ENCODE results near the gene HSPB9. TPM values are rescaled to one million over a fixed set of nuclear protein-coding genes. Genes with fewer than 3 reads are reported as not detected.
A peak's percentile ranks its signal among the peaks of the same experiment; 100 is the strongest.

Gene HSPB9
- total RNA-seq, 2 donors from 2014 or later: 0.18 to 1.2 TPM

DNA sequence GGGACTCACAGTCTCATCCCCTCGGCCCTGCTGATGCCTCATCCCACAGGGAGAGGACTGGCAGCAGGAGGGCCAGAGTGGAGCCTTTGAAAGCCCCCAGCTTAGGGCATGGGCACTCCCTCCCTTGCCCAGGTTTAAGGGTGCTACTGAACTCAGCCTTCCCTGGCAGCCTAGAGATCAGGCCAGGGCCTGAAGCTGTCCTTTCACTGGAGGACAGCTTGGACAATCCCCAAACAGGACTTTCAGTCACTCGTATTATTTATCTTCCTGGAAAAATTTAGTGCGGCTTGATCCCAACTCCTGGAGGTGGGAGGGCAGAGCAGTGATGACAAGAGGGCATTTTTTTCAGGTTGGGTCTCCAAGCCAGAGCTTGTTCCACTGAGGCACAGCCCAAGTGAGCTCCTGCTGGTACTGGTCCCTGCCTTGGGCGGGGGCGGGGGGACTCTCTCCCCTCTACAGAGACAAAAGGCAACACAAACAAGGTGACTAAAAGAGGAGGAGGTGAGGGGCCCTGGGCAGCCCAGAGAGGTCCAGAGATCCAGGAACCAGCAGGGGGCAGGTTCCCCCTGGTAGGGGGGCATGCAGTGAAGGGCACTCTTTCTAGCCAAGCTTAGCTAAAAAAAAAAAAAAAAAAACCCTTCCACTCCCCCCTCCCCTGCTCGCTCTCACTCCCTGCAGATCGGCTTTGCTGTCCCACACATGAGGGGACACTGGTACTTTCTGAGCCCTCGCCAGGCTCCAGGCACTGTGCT lies 26.1 kb upstream of the HSPB9 start:
- no peak for DNase-seq (ENCODE audit: low spot score)
- H3K27ac ChIP-seq: no peak overlapping the region
- H3K4me1 ChIP-seq (replicated peaks): no peaks in the 10 kb centered on the region
- H3K9me3 ChIP-seq: no peaks in the 10 kb centered on the region
- intact Hi-C loops (cut with DNase I): no loop called here
- no peak overlapping the region for H3K4me3 ChIP-seq
- H3K27me3 ChIP-seq (replicated peaks; ENCODE audit: insufficient read depth): no peaks in the 10 kb centered on the region
- no peak for TF ChIP-seq POLR2AphosphoS5 (IDR thresholded peaks at IDR 0.05)
- TF ChIP-seq, protein P1, sequence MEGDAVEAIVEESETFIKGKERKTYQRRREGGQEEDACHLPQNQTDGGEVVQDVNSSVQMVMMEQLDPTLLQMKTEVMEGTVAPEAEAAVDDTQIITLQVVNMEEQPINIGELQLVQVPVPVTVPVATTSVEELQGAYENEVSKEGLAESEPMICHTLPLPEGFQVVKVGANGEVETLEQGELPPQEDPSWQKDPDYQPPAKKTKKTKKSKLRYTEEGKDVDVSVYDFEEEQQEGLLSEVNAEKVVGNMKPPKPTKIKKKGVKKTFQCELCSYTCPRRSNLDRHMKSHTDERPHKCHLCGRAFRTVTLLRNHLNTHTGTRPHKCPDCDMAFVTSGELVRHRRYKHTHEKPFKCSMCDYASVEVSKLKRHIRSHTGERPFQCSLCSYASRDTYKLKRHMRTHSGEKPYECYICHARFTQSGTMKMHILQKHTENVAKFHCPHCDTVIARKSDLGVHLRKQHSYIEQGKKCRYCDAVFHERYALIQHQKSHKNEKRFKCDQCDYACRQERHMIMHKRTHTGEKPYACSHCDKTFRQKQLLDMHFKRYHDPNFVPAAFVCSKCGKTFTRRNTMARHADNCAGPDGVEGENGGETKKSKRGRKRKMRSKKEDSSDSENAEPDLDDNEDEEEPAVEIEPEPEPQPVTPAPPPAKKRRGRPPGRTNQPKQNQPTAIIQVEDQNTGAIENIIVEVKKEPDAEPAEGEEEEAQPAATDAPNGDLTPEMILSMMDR (IDR thresholded peaks at IDR 0.05): no peak
- TF ChIP-seq POLR2A (IDR thresholded peaks at IDR 0.05): no peak
- WGBS: 69% methylated on average over 7 of the region's 8 CpGs
- H3K36me3 ChIP-seq: no peaks in the 10 kb centered on the region

DNA sequence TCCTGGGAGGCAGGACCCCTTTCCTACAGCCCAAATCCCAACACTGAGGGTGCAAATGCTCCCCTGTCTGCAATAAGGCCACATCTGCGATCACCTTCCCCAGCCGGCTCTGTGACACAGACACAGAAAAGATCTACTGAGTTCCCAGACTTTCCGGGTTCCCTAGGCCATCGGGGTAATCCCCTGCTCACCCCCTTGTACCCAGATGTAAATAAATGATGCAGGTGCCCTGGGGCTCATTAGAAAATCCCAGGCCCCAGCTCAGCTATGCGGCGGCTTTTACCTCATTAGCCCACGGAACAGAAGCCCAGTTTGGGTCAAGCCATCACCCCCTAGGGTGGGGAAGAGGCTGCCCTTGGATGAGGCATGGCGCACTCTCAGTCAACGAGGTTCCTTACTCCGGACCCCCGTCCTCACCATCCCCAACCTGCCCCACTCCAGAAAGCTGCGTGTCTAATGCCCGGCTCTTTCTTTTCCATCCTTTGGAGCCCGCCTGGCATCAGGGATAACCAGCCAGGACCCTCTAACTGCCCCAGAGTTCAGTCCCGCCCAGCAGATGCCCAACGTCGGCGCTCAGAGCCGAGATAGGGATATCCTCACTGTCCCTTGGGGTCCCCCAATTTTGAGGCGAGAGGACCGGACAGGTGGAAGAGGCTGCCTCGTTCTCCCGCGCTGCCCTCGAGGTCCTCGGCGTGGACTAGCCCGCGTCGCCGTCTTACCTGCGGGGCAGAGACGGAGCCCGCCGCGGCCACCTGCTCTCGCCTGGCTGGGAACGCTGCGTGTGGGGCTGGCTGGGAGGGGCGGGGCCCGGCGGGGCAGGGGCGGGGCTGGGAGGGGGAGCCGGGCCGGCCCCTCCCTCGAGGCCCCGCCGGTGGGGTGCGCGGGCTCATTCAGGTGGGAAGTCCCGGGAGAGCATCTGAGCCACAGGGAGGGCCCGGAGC lies 24.6 kb upstream of the HSPB9 start, which contains the start of gene ZNF385C:
Gene ZNF385C (minus strand): TSS at position 783 of the 941 bp plus-strand sequence. CDS start 35,417 bp downstream, outside the sequence.
- intact Hi-C loops (cut with DNase I): no loop called here
- Histone ChIP-seq H3K4me3 (peak within 1 kb of the TSS in 1 of 2 donors; percentile 1), H3K36me3 (no peaks in the 10 kb centered on the region), H3K9me3 (no peaks in the 10 kb centered on the region), H3K27me3 (replicated peaks; ENCODE audit: insufficient read depth) (no peaks in the 10 kb centered on the region), H3K27ac (no peak within 1 kb of the TSS), H3K4me1 (replicated peaks) (no peaks in the 10 kb centered on the region)
- TF ChIP-seq POLR2A (IDR thresholded peaks at IDR 0.05) (no peak), POLR2AphosphoS5 (IDR thresholded peaks at IDR 0.05) (no peak)
- TF ChIP-seq, protein P1 (IDR thresholded peaks at IDR 0.05): no peak
- DNase-seq (ENCODE audit: low spot score): no peak
- 14% methylated on average over 44 of the region's 52 CpGs for WGBS

DNA sequence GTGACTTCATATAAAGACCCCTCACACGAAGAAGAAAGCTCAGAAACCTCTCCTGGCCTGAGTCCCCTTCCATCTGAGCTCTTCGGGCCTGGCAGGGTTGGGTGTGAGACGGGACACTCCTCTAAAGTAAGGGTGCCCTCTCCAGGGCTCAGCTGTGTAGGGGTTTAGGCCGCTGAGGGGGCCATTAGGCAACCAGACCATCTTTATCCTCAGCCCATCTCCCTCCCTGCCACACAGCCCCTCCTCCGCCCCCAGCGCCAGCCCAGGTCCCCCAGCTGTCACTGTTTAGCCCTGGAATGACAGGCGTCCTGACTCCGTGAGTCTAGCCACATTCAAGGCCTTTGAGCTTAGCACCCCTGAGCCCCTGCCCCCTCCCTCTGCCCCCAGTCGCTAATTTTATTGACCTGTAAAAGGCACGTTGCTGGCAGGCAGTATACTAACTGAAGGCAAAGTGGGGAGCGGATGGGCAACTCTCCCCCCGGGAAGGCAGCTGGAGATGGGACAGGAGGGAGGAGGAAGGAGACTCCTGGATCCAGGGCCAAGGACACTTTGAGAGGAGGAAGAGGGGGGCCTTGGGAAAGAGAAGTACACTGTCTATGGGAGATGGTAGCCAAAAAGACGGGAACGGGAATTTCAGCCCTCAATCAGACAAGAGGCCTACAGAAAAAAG lies 23.7 kb upstream of the HSPB9 start:
- WGBS: 30% methylated on average over 14 of the region's 14 CpGs
- no peak for TF ChIP-seq POLR2A (IDR thresholded peaks at IDR 0.05)
- TF ChIP-seq, protein P1 (IDR thresholded peaks at IDR 0.05): no peak
- no peak for TF ChIP-seq POLR2AphosphoS5 (IDR thresholded peaks at IDR 0.05)
- Histone ChIP-seq H3K27me3 (replicated peaks; ENCODE audit: insufficient read depth) (no peaks in the 10 kb centered on the region), H3K36me3 (no peaks in the 10 kb centered on the region), H3K4me1 (replicated peaks) (no peaks in the 10 kb centered on the region), H3K9me3 (no peaks in the 10 kb centered on the region), H3K27ac (no peak overlapping the region), H3K4me3 (no peak overlapping the region)
- DNase-seq (ENCODE audit: low spot score): no peak
- intact Hi-C loops (cut with DNase I): no loop called here

DNA sequence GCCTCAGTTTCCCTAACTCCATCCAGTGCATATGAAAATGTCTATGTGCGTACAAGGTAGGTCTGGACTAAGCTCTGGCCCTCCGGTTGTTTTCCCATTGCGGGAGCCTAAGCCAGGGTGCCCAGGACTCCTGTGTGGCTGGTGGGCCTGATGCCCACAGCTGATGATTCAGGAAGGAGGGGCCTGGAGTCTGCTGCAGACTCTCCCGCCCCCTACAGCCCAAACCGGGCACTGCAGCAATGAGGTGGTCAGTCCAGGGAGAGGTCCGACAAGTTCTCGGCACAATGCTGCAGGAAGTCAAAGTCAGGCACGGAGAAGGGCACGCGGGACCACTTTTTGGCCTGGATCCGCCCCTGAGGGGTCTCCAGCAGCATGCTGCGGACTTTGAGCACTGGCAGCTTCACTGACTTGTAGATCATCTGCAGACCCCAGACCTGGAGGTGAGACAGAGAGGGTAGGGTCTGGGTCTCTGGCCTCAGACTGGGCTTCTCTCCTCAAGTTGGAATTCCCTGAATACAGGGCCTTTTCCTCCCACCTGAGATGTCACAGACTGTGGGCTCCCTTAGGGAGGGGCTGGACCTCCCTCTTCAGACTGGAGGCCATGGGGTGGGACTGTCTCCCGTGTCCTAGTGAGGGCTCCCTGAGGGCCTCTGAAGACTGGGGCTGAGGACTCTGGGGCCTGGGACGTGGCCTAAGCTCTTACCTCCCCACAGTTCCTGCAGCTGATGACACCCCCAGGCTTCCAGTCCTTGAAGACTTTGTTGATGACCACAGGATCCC lies 20.9 kb upstream of the HSPB9 start:
- Histone ChIP-seq H3K27ac (no peak overlapping the region), H3K27me3 (replicated peaks; ENCODE audit: insufficient read depth) (no peaks in the 10 kb centered on the region), H3K4me3 (no peak overlapping the region), H3K4me1 (replicated peaks) (no peaks in the 10 kb centered on the region), H3K9me3 (no peaks in the 10 kb centered on the region), H3K36me3 (peaks cover 0 to 5% of the 10 kb centered on the region in 2 donors)
- peak; percentile 48 for DNase-seq (ENCODE audit: low spot score)
- TF ChIP-seq, protein P1 (IDR thresholded peaks at IDR 0.05): peak; percentile 29 to 74 (median 72)
- TF ChIP-seq POLR2A (IDR thresholded peaks at IDR 0.05): no peak
- no peak for TF ChIP-seq POLR2AphosphoS5 (IDR thresholded peaks at IDR 0.05)
- WGBS: 40% methylated on average over 14 of the region's 14 CpGs
- intact Hi-C loops (cut with DNase I): no loop called here

Measured in prostate gland (tissue), 2 donors.